Fibroblast of mammary gland (primary cell): ENCODE data around the gene ZNF396.

Experiments
- DNase-seq: peaks from one replicate; pipeline ENCODE4 v3.0.0-alpha.2; 2010; ENCODE audit warnings: low read depth
- H3K4me3 ChIP-seq: 2 replicates; pipeline ENCODE4 v1.5.1; 2011; ENCODE audit warnings: low read depth, mild to moderate bottlenecking, low read length, moderate library complexity; ENCODE audit not compliant: control insufficient read depth
- CTCF ChIP-seq: conservative IDR thresholded peaks from 2 replicates; pipeline ENCODE4 v1.5.1; 2011; ENCODE audit warnings: low read depth, low read length, inconsistent platforms; ENCODE audit not compliant: control insufficient read depth, insufficient read depth

ZNF396 gene

GRCh38 chr18:35389095-35389618 lies 12.0 kb upstream of the ZNF396 start:
- no peak for TF ChIP-seq CTCF
- H3K4me3 ChIP-seq: no peak overlapping the region
- DNase-seq: peak; percentile 65

- no peak overlapping the region for H3K4me3 ChIP-seq
- peak; percentile 56 for DNase-seq
- TF ChIP-seq CTCF: peak; percentile 34
Observed at GRCh38 chr18:35387152-35387571, 10.0 kb upstream of the ZNF396 start.

- DNase-seq: peak; percentile 86
- TF ChIP-seq CTCF: peak; percentile 99
- no peak overlapping the region for H3K4me3 ChIP-seq
Observed at GRCh38 chr18:35386600-35387100, 9.5 kb upstream of the ZNF396 start.

GRCh38 chr18:35383136-35383535 lies 6.0 kb upstream of the ZNF396 start:
- TF ChIP-seq CTCF: no peak
- no peak overlapping the region for H3K4me3 ChIP-seq
- no peak for DNase-seq

- TF ChIP-seq CTCF: no peak
- DNase-seq: no peak
- no peak overlapping the region for H3K4me3 ChIP-seq
Observed at GRCh38 chr18:35379421-35379820, 2.3 kb upstream of the ZNF396 start.

GRCh38 chr18:35378574-35378896 lies 1.4 kb upstream of the ZNF396 start:
- no peak for TF ChIP-seq CTCF
- DNase-seq: no peak
- H3K4me3 ChIP-seq: no peak overlapping the region
